Measurements from ENCODE around the gene TAF12.

GRCh38 chr1:28642056-28642846 lies 616 bp downstream of the TAF12 start:
- TF ChIP-seq EZH2 (IDR thresholded peaks at IDR 0.05) (no peak), CTCF (IDR thresholded peaks at IDR 0.05) (no peak), EZH2phosphoT487 (IDR thresholded peaks at IDR 0.05) (no peak)
